ENCODE data around the gene STBD1.

DNA sequence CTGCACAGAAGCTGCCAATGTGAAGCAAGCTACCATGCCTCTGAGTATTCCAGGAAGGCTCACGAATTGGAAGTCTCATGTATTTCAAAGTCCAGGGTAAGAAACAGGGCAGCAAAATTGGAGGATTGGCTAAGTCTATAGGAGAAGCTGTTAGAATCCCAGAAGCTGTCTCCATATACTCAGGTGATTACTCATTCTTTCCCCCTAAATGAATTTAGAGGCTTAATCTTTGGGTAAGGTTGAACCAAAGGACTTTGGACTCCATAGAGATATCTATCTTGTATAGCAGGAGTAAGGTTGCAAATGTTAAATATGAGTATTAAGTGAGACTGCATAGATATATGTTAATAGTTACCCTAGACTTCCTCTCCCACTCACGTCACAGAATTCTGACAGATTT, 36.3 kb downstream of the STBD1 start:
- no peak for TF ChIP-seq POLR2A (IDR thresholded peaks at IDR 0.05)
- TF ChIP-seq, protein P1, sequence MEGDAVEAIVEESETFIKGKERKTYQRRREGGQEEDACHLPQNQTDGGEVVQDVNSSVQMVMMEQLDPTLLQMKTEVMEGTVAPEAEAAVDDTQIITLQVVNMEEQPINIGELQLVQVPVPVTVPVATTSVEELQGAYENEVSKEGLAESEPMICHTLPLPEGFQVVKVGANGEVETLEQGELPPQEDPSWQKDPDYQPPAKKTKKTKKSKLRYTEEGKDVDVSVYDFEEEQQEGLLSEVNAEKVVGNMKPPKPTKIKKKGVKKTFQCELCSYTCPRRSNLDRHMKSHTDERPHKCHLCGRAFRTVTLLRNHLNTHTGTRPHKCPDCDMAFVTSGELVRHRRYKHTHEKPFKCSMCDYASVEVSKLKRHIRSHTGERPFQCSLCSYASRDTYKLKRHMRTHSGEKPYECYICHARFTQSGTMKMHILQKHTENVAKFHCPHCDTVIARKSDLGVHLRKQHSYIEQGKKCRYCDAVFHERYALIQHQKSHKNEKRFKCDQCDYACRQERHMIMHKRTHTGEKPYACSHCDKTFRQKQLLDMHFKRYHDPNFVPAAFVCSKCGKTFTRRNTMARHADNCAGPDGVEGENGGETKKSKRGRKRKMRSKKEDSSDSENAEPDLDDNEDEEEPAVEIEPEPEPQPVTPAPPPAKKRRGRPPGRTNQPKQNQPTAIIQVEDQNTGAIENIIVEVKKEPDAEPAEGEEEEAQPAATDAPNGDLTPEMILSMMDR (IDR thresholded peaks at IDR 0.05), result no peak
